Activated T-helper 17 cell treated with anti-CD3 and anti-CD28 coated beads, Interleukin-2, amount 50 U/mL, for 72 hours (primary cell): ENCODE results near the gene NTMT1. TPM values are rescaled to one million over a fixed set of nuclear protein-coding genes. Genes with fewer than 3 reads are reported as not detected.

Source experiments
- ATAC-seq: fragments of 150-1000 bp; cut with Tn5 transposase; replicated peaks from 2 replicates; pipeline ENCODE4 v1.10.0; 2021; ENCODE audit warnings: mild to moderate bottlenecking, moderate library complexity
- H3K27ac Mint-ChIP-seq: one replicate; pipeline ENCODE4 v1.8.0; 2022; ENCODE audit warnings: mixed read lengths
- H3K27me3 Mint-ChIP-seq: one replicate; pipeline ENCODE4 v1.8.0; 2022; ENCODE audit warnings: mixed read lengths
- H3K36me3 Mint-ChIP-seq: one replicate; pipeline ENCODE4 v1.8.0; 2022; ENCODE audit warnings: low read depth, mild to moderate bottlenecking, mixed read lengths
- H3K4me1 Mint-ChIP-seq: one replicate; pipeline ENCODE4 v1.8.0; 2022; ENCODE audit warnings: mixed read lengths
- H3K4me3 Mint-ChIP-seq: one replicate; pipeline ENCODE4 v1.8.0; 2022; ENCODE audit warnings: mild to moderate bottlenecking, mixed read lengths
- H3K9me3 Mint-ChIP-seq: one replicate; pipeline ENCODE4 v1.8.0; 2022; ENCODE audit warnings: mixed read lengths
- total RNA-seq, 2 donors: library from RNA; stranded (reverse); gene quantifications; one replicate each; pipeline ENCODE4 v1.2.3, GENCODE V29; 2022

The NTMT1 gene, protein sequence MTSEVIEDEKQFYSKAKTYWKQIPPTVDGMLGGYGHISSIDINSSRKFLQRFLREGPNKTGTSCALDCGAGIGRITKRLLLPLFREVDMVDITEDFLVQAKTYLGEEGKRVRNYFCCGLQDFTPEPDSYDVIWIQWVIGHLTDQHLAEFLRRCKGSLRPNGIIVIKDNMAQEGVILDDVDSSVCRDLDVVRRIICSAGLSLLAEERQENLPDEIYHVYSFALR
- 10 to 100 TPM; 27.2 to 61.1 TPM for total RNA-seq

DNA sequence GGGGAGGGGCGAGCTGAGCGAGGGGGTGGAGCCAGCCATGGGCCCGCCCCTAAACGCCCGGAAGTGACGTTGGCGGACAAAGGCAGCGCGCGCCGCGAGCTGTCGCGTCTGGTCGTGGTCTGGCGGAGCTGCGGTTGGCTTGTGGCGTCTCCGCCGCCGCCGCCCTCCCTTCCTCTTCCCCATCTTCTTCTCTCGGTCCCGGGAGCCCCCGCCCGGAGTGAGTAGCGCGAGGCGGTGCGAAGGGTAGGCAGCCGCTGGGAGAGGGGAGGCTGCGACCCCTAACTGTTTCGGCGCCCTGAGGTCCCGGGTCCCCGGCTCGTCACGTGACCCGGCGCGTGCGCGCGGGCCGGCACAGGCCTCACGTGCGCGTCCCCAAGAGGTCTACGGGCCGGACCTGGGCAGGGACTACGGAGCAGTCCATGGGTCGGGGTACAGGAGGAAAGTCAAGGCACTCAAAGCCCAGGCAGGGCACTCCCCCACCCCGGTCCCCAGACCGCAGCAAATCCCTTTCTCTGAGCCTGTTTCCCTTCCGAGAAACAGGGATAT is at the start of gene NTMT1:
TSS of gene NTMT1 (plus strand) at position 85 of the 546 bp plus-strand sequence. CDS start 6,541 bp downstream, outside the sequence.
- H3K36me3 Mint-ChIP-seq: peaks cover 45% of the 10 kb centered on the region
- peak; percentile 88 for ATAC-seq
- H3K27me3 Mint-ChIP-seq: peaks cover 3% of the 10 kb centered on the region
- peak within 1 kb of the TSS; percentile 87 for H3K27ac Mint-ChIP-seq
- no peaks in the 10 kb centered on the region for H3K9me3 Mint-ChIP-seq
- peaks cover 28% of the 10 kb centered on the region for H3K4me1 Mint-ChIP-seq
- H3K4me3 Mint-ChIP-seq: peak within 1 kb of the TSS; percentile 89

DNA sequence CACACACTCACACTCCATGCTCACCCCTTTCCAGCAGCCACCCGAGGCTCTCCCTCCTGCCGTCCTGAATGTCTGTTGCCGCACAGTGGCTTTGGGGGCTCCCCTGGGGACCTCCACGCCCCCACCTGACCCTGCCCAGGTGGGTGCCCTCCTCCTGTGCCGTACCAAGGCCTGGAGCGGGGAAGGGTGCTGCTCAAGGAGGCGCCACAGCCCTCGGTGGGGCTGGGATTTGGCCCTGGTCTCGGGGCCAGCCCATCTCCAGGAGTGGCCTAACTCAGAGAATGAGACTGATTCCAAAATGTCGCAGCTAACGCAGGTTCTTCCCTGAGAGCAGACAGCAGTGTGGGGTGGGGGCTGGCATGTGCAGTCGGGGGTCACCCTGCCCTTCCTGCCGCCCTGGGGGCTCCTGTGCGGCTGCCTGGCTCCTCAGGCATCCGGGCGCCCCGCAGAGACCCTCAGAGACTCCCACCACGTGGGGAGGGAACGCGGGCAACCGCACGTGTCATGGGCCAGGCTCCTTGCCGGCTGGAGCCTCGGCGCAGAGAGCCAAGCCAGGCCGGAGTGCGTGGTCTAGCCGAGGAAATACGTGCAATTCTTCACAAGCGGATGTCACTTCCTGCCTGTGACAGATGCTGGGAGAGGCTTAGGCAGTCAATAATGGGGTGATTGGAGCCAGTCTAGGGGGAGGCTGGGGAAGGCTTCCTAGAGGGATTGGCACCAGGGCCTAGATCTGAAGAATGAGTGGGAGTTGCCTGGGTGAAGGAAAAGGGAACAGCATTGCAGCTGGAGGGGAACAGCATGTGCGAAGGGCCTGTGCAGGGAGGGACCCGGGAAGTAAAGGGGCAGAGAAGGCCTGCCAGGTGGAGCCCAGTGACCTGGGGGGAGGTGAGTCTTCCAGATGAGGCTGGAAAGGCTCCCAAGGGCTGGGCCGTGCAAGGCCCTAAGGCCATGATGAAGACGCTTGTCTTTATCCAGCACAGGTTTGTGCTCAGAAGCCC is 49.1 kb upstream of the NTMT1 start:
- Mint-ChIP-seq H3K4me3 (peak overlapping the region; percentile 50), H3K9me3 (no peaks in the 10 kb centered on the region), H3K27ac (peak overlapping the region; percentile 82), H3K36me3 (no peaks in the 10 kb centered on the region), H3K27me3 (peaks cover 5% of the 10 kb centered on the region), H3K4me1 (peaks cover 22% of the 10 kb centered on the region)
- ATAC-seq: peak; percentile 65

DNA sequence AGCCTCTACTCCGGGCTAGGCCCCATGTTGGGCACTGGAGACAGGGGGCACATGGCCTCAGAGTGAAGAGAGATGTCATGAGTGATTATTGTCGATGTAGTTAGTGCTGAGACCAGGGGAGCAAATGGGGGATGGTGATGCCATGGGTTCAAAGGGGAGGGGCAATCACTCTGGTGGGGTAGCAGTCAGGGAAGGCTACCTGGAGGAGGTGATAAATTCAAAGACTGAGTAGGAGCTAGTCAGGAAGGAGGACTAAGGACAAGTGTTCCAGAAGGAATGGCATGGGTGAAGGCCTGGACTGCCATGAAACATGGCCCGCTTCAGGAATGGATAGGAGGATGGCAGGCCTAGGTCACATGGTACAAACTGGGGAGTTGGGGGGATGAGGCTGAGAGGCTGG is 46.7 kb upstream of the NTMT1 start:
- Mint-ChIP-seq H3K4me1 (peaks cover 46% of the 10 kb centered on the region), H3K27ac (peak overlapping the region; percentile 59), H3K36me3 (no peaks in the 10 kb centered on the region), H3K9me3 (peaks cover 1% of the 10 kb centered on the region), H3K27me3 (peaks cover 4% of the 10 kb centered on the region), H3K4me3 (peak overlapping the region; percentile 37)
- no peak for ATAC-seq

DNA sequence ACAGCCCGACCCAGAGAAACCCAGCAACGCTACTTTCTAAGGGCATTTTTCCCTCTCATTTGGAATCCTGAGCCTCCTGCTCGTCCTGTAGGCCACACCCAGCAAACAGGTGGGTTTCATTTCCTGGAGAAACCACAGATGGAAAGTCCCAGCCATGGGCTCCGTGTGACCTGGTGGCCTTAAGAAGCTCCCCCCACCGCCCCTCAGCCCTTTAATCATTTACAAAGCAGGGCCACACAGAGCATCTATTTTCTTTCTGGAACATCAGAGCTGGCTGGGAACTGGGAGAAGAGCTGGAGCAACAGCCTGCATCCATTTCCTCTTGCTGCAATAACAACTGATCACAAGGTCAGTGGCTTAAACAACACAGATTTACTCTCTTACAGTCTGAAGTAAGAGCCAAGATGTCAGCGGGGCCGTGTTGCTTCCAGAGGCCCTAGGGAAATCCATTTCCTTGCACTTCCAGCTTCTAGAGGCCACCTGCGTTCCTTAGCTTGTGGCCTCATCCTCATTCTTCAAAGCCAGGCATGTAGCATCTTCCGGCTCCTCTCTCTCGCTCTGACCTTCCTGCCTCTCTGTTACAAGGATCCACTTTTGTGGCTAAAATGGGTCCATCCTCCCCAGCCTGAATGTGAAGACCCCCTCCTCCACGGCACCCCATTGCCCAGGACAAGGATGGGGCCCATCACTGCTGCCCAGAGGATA is 45.6 kb upstream of the NTMT1 start:
- Mint-ChIP-seq H3K4me1 (peaks cover 50% of the 10 kb centered on the region), H3K27me3 (peaks cover 4% of the 10 kb centered on the region), H3K9me3 (peaks cover 4% of the 10 kb centered on the region), H3K36me3 (no peaks in the 10 kb centered on the region), H3K27ac (peak overlapping the region; percentile 70), H3K4me3 (peak overlapping the region; percentile 37)
- peak; percentile 28 for ATAC-seq

DNA sequence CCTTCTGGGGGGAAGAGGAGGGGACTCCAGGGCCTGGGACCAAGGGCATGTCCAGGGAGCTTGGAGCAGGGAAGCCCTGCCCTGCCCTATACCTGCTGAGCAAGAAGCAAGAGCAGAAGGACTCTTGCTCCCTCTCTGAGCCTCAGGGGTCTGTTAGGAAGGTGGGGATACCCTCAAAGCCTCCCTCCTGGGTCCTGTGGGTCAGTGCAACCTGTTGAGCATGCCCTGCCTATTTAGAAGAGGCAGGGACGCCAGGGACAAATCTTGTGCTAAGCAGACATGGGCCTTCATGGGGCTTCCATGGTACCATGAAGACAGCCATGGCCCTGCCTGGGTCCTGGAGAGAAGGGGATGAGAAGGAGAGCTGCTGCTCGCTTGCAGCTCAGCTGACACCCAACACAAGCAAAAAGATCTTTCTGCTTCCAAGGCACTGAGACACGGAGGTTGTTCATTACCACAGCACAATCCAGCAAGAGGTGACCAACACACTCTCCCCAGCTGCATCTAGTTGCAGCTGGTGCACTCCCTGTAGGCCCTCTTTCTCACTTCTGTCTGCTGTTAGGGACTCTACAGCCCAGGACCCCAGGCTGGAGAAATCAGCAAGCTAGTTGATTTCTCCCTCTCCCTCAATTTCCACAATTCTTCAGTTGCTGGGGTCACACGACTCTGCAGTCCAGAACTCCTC is 44.3 kb upstream of the NTMT1 start:
- Mint-ChIP-seq H3K36me3 (no peaks in the 10 kb centered on the region), H3K4me3 (peak overlapping the region; percentile 36), H3K27me3 (no peaks in the 10 kb centered on the region), H3K4me1 (peaks cover 51% of the 10 kb centered on the region), H3K27ac (peak overlapping the region; percentile 87), H3K9me3 (peaks cover 4% of the 10 kb centered on the region)
- no peak for ATAC-seq

DNA sequence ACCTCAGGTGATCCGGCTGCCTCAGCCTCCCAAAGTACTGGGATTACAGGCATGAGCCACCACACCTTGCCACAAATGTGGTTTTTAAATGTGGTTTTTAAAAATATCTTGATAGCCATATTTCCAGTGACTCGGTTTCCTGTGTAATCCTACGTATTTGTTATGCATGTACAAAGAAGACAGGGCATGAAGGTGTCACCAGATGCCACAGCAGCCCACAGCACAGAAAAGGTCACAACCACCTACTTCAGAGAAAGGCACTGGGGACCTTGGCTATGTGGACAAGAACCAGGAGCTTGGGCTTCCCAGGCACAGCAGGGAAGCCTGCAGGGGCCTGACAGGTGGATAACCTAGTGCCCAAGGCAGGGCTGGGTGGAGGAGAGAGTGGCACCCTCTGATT is 43.1 kb upstream of the NTMT1 start:
- Mint-ChIP-seq H3K4me1 (peaks cover 51% of the 10 kb centered on the region), H3K9me3 (peaks cover 4% of the 10 kb centered on the region), H3K4me3 (peak overlapping the region; percentile 36), H3K36me3 (no peaks in the 10 kb centered on the region), H3K27me3 (no peaks in the 10 kb centered on the region), H3K27ac (peak overlapping the region; percentile 87)
- peak; percentile 86 for ATAC-seq

DNA sequence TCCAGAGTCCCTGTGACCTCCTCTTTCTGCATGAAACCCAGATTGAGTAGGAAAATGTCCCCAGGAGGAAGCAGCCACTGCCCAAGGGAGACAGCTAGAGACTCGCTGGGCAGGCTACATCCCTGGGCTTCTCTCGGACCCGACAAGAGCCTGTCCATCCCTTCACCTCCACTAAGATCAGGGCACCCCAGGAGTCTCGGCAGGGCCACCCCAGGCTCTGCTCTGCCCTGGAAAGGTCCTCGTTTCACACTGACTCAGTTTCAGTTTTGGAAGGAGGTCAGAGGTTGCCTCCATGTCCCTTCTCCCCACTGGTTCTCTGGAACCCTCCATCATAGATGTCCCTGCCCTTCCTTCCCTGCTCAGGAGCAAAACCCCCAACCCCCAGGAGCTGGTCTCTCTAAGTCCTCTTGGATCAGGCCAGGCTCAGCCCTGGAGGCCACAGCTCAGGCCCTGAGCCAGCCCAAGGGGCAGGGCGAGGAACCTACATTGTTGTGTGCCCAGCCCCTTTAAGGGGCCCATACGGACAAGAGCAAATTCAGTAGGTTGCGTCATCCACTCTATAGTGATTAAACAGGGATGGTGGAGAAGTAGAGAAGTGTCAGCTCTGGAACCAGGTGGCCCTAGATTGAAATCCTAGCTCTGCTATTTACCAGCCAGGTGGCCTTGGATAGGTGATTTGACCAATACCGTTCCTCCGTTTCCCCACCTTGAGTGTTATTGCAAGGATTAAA is 42.5 kb upstream of the NTMT1 start:
- peak; percentile 65 for ATAC-seq
- Mint-ChIP-seq H3K4me3 (peak overlapping the region; percentile 36), H3K27ac (peak overlapping the region; percentile 87), H3K36me3 (no peaks in the 10 kb centered on the region), H3K4me1 (peaks cover 51% of the 10 kb centered on the region), H3K27me3 (no peaks in the 10 kb centered on the region), H3K9me3 (peaks cover 4% of the 10 kb centered on the region)

DNA sequence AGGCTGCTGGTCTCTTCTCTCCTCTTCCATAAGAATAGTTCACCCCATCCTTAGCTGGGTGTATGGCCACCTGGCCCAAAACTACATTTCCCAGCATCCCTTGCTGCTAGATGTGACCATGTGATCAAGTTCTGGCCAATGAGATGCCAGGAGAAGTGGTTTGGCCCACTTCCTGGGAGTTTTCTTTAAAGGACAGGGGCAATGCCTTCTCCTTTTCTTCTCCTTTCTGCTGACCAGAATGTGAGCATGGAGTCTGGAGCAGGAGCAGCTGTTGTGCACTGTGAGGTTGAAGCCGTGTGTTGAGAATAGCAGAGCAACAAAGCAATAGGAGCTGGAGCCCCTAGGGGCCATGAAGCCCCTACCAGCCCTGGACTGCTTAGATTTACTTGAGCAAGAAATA is 41.8 kb upstream of the NTMT1 start:
- Mint-ChIP-seq H3K27me3 (no peaks in the 10 kb centered on the region), H3K27ac (peak overlapping the region; percentile 73), H3K4me3 (peak overlapping the region; percentile 36), H3K36me3 (no peaks in the 10 kb centered on the region), H3K9me3 (peaks cover 4% of the 10 kb centered on the region), H3K4me1 (peaks cover 48% of the 10 kb centered on the region)
- peak; percentile 58 for ATAC-seq

DNA sequence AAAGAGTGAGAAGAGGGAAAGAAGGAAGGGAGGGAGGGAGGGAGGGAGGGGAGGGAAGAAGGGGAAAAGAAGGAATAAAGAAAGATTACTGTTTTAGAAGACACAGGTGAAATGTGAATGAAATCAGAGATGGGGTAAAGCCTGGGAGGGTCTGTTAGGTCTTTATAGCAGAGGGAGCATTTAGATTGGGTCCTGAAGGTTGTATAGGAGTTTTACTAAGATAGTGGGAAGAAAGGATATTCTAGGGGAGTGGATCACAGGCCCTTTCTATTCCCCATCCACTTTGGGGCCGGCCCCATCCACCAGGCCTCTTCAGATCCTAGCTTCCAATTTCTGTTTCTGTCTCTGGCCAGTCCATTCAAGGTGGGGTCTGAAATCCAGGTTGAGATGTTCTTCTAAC is 40.6 kb upstream of the NTMT1 start:
- Mint-ChIP-seq H3K36me3 (no peaks in the 10 kb centered on the region), H3K27ac (peak overlapping the region; percentile 23), H3K27me3 (peaks cover 4% of the 10 kb centered on the region), H3K9me3 (peaks cover 4% of the 10 kb centered on the region), H3K4me1 (peaks cover 42% of the 10 kb centered on the region), H3K4me3 (no peak overlapping the region)
- no peak for ATAC-seq

DNA sequence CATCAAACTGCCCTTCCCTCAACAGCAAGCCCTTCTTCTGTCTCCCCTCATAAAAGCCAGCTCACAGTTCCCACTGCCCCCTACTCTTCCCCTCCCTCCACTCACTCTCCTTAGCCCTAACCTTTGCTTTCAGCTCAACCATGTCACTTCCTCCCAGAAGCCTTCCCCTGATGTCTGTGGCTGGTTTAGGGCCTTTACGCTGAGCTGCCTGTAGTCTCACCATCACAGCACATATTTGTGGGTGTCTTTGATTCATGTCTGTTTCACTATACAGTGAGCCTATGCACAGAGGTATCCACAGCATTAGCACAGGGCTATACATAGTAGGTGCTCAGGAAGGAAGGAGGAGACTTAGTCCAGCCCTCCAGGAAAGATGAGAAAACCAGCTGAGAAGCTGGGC is 39.7 kb upstream of the NTMT1 start:
- peak overlapping the region; percentile 23 for H3K27ac Mint-ChIP-seq
- H3K36me3 Mint-ChIP-seq: no peaks in the 10 kb centered on the region
- peaks cover 4% of the 10 kb centered on the region for H3K27me3 Mint-ChIP-seq
- H3K9me3 Mint-ChIP-seq: peaks cover 4% of the 10 kb centered on the region
- peaks cover 38% of the 10 kb centered on the region for H3K4me1 Mint-ChIP-seq
- ATAC-seq: peak; percentile 32
- H3K4me3 Mint-ChIP-seq: no peak overlapping the region

DNA sequence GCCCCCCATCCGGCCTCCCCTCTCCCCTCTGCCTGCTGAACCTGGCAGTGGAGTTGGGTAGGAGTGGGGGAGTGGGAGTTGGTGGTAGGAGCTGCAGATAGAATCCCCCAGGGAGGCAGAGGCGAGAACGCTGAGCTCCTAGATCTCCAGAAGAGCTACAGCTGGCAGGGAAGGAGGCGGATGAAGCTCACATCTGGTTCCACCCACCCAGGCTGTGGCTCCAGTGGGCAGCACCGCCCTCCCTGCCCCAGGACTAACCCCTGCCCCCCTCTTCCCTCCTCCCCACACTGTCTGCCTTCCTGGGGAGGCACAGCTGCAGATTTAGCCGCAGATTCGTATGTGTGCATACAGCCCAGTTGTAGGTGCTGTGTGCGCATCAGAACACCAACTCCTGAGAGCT is 39.3 kb upstream of the NTMT1 start:
- Mint-ChIP-seq H3K27ac (peak overlapping the region; percentile 23), H3K36me3 (no peaks in the 10 kb centered on the region), H3K9me3 (peaks cover 4% of the 10 kb centered on the region), H3K27me3 (peaks cover 4% of the 10 kb centered on the region), H3K4me1 (peaks cover 38% of the 10 kb centered on the region), H3K4me3 (no peak overlapping the region)
- ATAC-seq: no peak

DNA sequence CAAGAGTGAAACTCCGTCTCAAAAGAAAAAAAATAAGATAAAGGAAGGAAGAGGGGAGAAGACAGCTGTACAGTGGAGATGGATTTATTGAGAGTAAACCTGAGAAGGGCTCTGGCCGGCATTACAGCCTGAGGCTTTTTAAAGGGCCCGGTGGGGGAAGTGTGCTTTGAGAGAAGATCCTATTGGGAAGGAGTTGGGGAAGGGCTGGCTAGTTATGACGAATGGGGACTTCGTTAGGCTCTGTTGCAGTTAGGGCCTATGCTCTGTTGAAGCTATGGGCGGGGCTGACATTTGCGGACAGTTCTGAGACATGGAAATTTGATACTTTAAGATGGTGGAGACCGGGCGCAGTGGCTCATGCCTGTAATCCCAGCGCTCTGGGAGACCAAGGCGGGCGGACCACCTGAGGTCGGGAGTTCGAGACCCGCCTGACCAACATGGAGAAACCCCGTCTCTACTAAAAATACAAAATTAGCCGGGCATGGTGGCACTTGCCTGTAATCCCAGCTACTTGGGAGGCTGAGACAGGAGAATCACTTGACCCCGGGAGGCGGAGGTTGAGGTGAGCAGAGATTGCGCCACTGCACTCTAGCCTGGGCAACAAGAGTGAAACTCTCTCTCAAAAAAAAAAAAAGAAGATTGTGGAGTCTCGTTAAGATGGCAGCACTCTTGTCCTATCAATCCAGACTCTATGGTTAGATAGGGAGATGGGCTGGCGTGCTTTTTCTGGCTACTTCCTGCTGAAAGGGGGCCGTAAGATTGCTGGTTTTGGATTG is 38.3 kb upstream of the NTMT1 start:
- no peak for ATAC-seq
- Mint-ChIP-seq H3K4me3 (no peak overlapping the region), H3K36me3 (no peaks in the 10 kb centered on the region), H3K27me3 (peaks cover 4% of the 10 kb centered on the region), H3K9me3 (peaks cover 4% of the 10 kb centered on the region), H3K27ac (peak overlapping the region; percentile 24), H3K4me1 (peaks cover 28% of the 10 kb centered on the region)

DNA sequence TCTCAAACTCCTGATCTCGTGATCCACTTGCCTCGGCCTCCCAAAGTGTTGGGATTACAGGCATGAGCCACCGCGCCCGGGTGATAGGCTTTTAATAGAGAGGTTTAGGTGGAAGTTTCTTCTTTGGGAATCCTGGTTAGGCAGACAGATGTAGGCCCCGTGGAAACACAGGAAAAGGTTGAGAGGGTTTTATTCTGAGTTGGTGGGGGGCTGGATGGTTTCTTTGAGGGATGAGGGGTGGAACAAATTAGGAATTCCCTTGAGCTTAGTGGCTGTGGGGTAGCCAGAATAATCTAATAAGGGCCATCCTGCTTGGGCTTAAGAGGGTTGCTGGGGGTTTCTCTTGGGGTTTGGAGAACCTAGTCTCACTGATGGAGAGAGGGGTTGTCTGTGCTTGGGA is 35.5 kb upstream of the NTMT1 start:
- Mint-ChIP-seq H3K9me3 (no peaks in the 10 kb centered on the region), H3K27ac (no peak overlapping the region)

More for the DNA sequence above, 35.5 kb upstream of the NTMT1 start:
- no peak for ATAC-seq
- no peaks in the 10 kb centered on the region for H3K36me3 Mint-ChIP-seq
- peaks cover 4% of the 10 kb centered on the region for H3K27me3 Mint-ChIP-seq
- H3K4me3 Mint-ChIP-seq: no peak overlapping the region
- peaks cover 15% of the 10 kb centered on the region for H3K4me1 Mint-ChIP-seq
